ENCODE results near the gene COMT. TPM values are rescaled to one million over a fixed set of nuclear protein-coding genes. Genes with fewer than 3 reads are reported as not detected.
A peak's percentile ranks its signal among the peaks of the same experiment; 100 is the strongest.

The COMT gene
- total RNA-seq, 1 donor from 2014 or later = 55.2 TPM

- no peak for DNase-seq
Measured at GRCh38 chr22:19957445-19957844, 15.9 kb downstream of the COMT start.

- DNase-seq = no peak
Measured at GRCh38 chr22:19958083-19959042, 16.8 kb downstream of the COMT start.

GRCh38 chr22:19959043-19959586 is 17.5 kb downstream of the COMT start:
- DNase-seq = peak; percentile 62

GRCh38 chr22:19959587-19960490 is 18.3 kb downstream of the COMT start:
- no peak for DNase-seq

GRCh38 chr22:19960491-19961200 is 19.1 kb downstream of the COMT start:
- DNase-seq = no peak

- no peak for DNase-seq
Measured at GRCh38 chr22:19961201-19961580, 19.6 kb downstream of the COMT start.

GRCh38 chr22:19961868-19962245 is 20.3 kb downstream of the COMT start:
- DNase-seq = no peak

GRCh38 chr22:19962246-19962908 is 20.8 kb downstream of the COMT start:
- peak; percentile 46 for DNase-seq

- DNase-seq = peak; percentile 17
Measured at GRCh38 chr22:19962909-19963806, 21.6 kb downstream of the COMT start.

GRCh38 chr22:19963863-19964642 is 22.5 kb downstream of the COMT start:
- no peak for DNase-seq

GRCh38 chr22:19964701-19965386 is 23.3 kb downstream of the COMT start:
- no peak for DNase-seq

- DNase-seq = no peak
Measured at GRCh38 chr22:19965771-19966709, 24.5 kb downstream of the COMT start.

GRCh38 chr22:19966908-19967750 is 25.6 kb downstream of the COMT start:
- no peak for DNase-seq

- no peak for DNase-seq
Measured at GRCh38 chr22:19967850-19968449, 26.4 kb downstream of the COMT start.

- DNase-seq = no peak
Measured at GRCh38 chr22:19968450-19968891, 26.9 kb downstream of the COMT start.
